ENCODE measurements around the gene FAM221B. TPM values are rescaled to one million over a fixed set of nuclear protein-coding genes. Genes with fewer than 3 reads are reported as not detected.

FAM221B gene
- total and polyA plus RNA-seq, 9 of the 15 experiments (the other 6 are each of a cell fraction or from before 2014, with no cell fraction given): 0.01 TPM; not detected in 8

DNA sequence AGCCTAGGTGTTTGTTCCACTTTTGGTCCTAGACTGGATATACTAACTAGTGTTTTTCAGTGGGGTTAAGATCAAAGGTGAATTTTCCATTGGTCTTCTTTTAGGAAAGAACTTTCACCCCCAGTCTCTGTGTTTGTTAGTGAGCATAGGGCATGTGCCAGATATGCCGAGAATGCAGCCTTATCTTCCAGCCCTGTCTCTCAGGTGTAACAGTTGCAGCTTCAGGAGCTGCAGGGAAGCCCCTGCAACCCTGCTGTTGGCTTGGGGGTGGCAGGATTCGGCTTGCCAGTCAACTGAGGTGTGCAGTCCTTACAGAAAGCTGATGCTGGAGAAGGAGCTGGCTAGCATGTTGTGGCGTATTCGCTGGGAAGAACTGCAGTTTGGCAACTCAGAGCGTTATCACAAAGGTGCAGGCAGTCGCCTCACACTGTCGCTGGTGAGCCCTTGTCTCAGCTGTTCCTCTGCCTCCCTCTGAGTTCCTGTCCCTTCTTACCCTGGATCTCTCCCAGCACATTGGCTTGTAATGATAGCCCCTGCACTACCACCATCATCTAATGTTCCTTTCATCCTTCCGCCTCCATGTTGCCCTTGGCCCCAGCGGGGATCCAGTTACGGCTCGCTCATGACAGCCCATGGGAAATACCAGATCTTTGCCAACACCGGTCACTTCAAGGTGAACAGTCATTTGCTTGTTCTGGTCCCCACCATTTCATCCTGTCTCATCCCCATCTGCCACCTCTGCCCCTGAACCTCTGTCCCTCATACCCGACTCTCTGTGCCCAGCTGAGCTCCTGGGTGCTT is 27.0 kb downstream of the FAM221B start (continued):
- TF ChIP-seq, protein P1, sequence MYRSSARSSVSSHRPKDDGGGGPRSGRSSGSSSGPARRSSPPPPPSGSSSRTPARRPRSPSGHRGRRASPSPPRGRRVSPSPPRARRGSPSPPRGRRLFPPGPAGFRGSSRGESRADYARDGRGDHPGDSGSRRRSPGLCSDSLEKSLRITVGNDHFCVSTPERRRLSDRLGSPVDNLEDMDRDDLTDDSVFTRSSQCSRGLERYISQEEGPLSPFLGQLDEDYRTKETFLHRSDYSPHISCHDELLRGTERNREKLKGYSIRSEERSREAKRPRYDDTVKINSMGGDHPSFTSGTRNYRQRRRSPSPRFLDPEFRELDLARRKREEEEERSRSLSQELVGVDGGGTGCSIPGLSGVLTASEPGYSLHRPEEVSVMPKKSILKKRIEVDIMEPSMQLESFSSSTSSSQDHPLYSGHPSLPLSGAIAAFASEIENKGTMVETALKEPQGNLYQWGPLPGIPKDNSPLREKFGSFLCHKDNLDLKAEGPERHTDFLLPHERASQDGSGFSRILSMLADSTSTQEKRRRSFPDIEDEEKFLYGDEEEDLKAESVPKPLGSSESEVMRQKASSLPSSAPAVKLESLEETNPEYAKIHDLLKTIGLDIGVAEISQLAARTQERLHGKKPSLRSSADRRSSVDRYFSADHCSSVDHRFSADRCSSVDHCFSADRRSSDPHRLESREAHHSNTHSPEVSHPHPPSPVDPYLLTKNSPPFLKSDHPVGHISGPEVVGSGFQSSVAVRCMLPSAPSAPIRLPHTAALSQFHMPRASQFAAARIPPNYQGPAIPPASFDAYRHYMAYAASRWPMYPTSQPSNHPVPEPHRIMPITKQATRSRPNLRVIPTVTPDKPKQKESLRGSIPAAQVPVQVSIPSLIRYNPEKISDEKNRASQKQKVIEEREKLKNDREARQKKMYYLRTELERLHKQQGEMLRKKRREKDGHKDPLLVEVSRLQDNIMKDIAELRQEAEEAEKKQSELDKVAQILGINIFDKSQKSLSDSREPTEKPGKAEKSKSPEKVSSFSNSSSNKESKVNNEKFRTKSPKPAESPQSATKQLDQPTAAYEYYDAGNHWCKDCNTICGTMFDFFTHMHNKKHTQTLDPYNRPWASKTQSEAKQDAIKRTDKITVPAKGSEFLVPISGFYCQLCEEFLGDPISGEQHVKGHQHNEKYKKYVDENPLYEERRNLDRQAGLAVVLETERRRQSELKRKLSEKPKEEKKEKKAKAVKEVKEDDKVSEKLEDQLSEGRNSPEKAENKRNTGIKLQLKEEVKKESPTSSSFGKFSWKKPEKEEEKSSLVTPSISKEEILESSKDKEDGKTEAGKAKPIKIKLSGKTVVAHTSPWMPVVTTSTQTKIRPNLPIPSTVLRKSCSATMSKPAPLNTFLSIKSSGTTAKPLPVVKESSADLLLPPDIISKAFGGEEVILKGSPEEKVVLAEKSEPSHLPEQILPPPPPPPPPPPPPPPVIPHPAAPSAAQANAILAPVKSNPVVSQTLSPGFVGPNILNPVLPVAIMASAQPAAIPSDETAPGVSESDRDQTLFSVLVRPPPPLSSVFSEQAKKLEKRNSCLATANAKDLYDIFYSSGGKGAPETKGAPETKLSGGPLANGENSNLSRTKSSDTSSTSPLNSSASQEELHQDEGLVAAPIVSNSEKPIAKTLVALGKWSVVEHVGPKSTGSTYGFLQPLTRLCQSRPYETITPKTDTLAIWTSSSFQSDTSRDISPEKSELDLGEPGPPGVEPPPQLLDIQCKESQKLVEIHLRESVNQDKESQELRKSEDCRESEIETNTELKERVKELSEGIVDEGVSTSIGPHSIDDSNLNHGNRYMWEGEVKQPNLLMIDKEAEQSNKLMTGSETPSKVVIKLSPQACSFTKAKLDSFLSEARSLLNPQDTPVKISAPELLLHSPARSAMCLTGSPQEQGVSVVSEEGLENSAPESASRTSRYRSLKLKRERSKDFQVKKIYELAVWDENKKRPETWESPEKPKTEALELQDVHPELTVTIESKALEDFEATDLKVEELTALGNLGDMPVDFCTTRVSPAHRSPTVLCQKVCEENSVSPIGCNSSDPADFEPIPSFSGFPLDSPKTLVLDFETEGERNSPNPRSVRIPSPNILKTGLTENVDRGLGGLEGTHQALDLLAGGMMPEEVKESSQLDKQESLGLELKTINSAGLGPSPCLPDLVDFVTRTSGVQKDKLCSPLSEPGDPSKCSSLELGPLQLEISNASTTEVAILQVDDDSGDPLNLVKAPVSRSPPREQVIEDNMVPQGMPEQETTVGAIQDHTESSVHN (IDR thresholded peaks at IDR 0.05; ENCODE audit: borderline replicate concordance in 1 of 2, low read depth in 1 of 2): no peak
- TF ChIP-seq SMAD2 (IDR thresholded peaks at IDR 0.05; ENCODE audit: low read depth, low read length): no peak
- TF ChIP-seq, protein P2, sequence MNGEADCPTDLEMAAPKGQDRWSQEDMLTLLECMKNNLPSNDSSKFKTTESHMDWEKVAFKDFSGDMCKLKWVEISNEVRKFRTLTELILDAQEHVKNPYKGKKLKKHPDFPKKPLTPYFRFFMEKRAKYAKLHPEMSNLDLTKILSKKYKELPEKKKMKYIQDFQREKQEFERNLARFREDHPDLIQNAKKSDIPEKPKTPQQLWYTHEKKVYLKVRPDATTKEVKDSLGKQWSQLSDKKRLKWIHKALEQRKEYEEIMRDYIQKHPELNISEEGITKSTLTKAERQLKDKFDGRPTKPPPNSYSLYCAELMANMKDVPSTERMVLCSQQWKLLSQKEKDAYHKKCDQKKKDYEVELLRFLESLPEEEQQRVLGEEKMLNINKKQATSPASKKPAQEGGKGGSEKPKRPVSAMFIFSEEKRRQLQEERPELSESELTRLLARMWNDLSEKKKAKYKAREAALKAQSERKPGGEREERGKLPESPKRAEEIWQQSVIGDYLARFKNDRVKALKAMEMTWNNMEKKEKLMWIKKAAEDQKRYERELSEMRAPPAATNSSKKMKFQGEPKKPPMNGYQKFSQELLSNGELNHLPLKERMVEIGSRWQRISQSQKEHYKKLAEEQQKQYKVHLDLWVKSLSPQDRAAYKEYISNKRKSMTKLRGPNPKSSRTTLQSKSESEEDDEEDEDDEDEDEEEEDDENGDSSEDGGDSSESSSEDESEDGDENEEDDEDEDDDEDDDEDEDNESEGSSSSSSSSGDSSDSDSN (IDR thresholded peaks at IDR 0.05; ENCODE audit: borderline replicate concordance in 1 of 2, low read depth in 2 of 2, low read length in 2 of 2): peak; percentile 68 to 97; a peak in 3 of 4 replicates
- no peak for TF ChIP-seq FOXJ2 (tag; IDR thresholded peaks at IDR 0.05)
- TF ChIP-seq SRF (CRISPR knock-in tag; IDR thresholded peaks at IDR 0.05): no peak
- TF ChIP-seq, protein P3, sequence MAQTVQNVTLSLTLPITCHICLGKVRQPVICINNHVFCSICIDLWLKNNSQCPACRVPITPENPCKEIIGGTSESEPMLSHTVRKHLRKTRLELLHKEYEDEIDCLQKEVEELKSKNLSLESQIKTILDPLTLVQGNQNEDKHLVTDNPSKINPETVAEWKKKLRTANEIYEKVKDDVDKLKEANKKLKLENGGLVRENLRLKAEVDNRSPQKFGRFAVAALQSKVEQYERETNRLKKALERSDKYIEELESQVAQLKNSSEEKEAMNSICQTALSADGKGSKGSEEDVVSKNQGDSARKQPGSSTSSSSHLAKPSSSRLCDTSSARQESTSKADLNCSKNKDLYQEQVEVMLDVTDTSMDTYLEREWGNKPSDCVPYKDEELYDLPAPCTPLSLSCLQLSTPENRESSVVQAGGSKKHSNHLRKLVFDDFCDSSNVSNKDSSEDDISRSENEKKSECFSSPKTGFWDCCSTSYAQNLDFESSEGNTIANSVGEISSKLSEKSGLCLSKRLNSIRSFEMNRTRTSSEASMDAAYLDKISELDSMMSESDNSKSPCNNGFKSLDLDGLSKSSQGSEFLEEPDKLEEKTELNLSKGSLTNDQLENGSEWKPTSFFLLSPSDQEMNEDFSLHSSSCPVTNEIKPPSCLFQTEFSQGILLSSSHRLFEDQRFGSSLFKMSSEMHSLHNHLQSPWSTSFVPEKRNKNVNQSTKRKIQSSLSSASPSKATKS (CRISPR knock-in tag; IDR thresholded peaks at IDR 0.05): no peak
- TF ChIP-seq ARID1B (IDR thresholded peaks at IDR 0.05): peak; percentile 87
- no peak for TF ChIP-seq CHD4 (IDR thresholded peaks at IDR 0.05; ENCODE audit: insufficient read depth, insufficient replicate concordance, low read depth, low read length, poor library complexity, severe bottlenecking)
- TF ChIP-seq CREM (IDR thresholded peaks at IDR 0.05; ENCODE audit: low read depth): no peak
- peak; percentile 76 for TF ChIP-seq CBFA2T2 (conservative IDR thresholded peaks at IDR 0.05)
- no peak for TF ChIP-seq NR4A1 (CRISPR knock-in tag; IDR thresholded peaks at IDR 0.05)
- TF ChIP-seq NR4A1 (tag; IDR thresholded peaks at IDR 0.05): no peak
- TF ChIP-seq BRD9 (IDR thresholded peaks at IDR 0.05; ENCODE audit: low read depth, partially characterized antibody): no peak
- TF ChIP-seq CSDE1 (IDR thresholded peaks at IDR 0.05): no peak

All from K562 (cell line).